GM12878 (cell line): ENCODE data around the gene S100A9. TPM values are rescaled to one million over a fixed set of nuclear protein-coding genes. Genes with fewer than 3 reads are reported as not detected.

Experiments used
- BACH1 ChIP-seq: fragments of 450-650 bp; IDR thresholded peaks from 2 replicates; pipeline ENCODE4 v1.6.1; 2017; ENCODE audit warnings: mild to moderate bottlenecking, borderline replicate concordance
- CBFB ChIP-seq: IDR thresholded peaks from 2 replicates; pipeline ENCODE4 v1.6.1; 2016; ENCODE audit warnings: antibody characterized with exemption, low read depth
- CEBPB ChIP-seq, 2 experiments: fragments of 150-350 bp in 1 of 2; IDR thresholded peaks; 2 replicates each; pipeline ENCODE4 v1.6.1; 2012 to 2014; ENCODE audit warnings: low read depth in 2 of 2, low read length in 2 of 2, borderline replicate concordance in 1 of 2, inconsistent platforms in 1 of 2
- CHD1 ChIP-seq: IDR thresholded peaks from 2 replicates; pipeline ENCODE4 v1.6.1; 2012; ENCODE audit warnings: low read depth, low read length, improper control_type of control experiment
- IKZF2 ChIP-seq, 2 experiments: fragments of 450-650 bp; IDR thresholded peaks; 2 replicates each; pipeline ENCODE4 v1.6.1; 2017; ENCODE audit warnings: mild to moderate bottlenecking in 2 of 2, moderate library complexity in 2 of 2
- MTA2 ChIP-seq: fragments of 450-650 bp; IDR thresholded peaks from 2 replicates; pipeline ENCODE4 v1.6.1; 2016; ENCODE audit warnings: low read depth, mild to moderate bottlenecking, moderate library complexity
- RAD51 ChIP-seq: fragments of 450-650 bp; IDR thresholded peaks from 2 replicates; pipeline ENCODE4 v1.6.1; 2016; ENCODE audit warnings: moderate library complexity, mild to moderate bottlenecking, inconsistent platforms
- RELA ChIP-seq: fragments of 450-650 bp; IDR thresholded peaks from 2 replicates; pipeline ENCODE4 v1.8.0; 2014; ENCODE audit warnings: borderline replicate concordance; ENCODE audit not compliant: partially characterized antibody
- SPI1 ChIP-seq: IDR thresholded peaks from 2 replicates; pipeline ENCODE4 v1.6.1; 2011; ENCODE audit warnings: low read depth, mild to moderate bottlenecking, low read length, moderate library complexity, borderline replicate concordance; ENCODE audit not compliant: insufficient read depth
- TCF7 ChIP-seq: IDR thresholded peaks from 2 replicates; pipeline ENCODE4 v1.6.1; 2014; ENCODE audit warnings: antibody characterized with exemption, borderline replicate concordance
- polyA plus RNA-seq, 11 experiments: library from polyadenylated mRNA; depleted of rRNA in 4 of 11; unstranded in 6 of 11; stranded (reverse) in 5 of 11; fragments of >200 nt; fragmentation: Nextera tagmentation in 4 of 11; fragmentation: Illumina TruSeq in 1 of 11; extraction: Ambion mirVana in 4 of 11; extraction: Trizol in 1 of 11; gene quantifications; 1 replicate in 1 of 11; 2 replicates in 10 of 11; pipeline versions ENCODE4 v1.2.1 to v1.2.3, GENCODE V29; 2011 to 2016; ENCODE audit warnings: inconsistent platforms in 2 of 11, missing spikeins in 2 of 11, low read depth in 1 of 11
- total RNA-seq, 4 experiments: library from RNA; depleted of rRNA in 3 of 4; stranded (reverse); fragments of >200 nt in 3 of 4; fragmentation: Illumina TruSeq in 1 of 4; extraction: Trizol in 1 of 4; gene quantifications; 2 replicates each; pipeline versions ENCODE4 v1.2.1 to v1.2.3, GENCODE V29; 2013 to 2021
- TF ChIP-seq, protein P1 (sequence below): fragments of 450-650 bp; IDR thresholded peaks from 2 replicates; pipeline ENCODE4 v1.6.1; 2017; ENCODE audit warnings: mild to moderate bottlenecking, moderate library complexity
- TF ChIP-seq, protein P2 (sequence below): fragments of 450-650 bp; conservative IDR thresholded peaks from 2 replicates; pipeline ENCODE4 v1.6.1; 2017; ENCODE audit warnings: mild to moderate bottlenecking, moderate library complexity
- TF ChIP-seq, protein P3 (sequence below): IDR thresholded peaks from 2 replicates; pipeline ENCODE4 v1.6.1; 2011; ENCODE audit warnings: borderline replicate concordance, low read depth, mild to moderate bottlenecking, moderate library complexity, mixed read lengths, low read length; ENCODE audit not compliant: insufficient read depth; ENCODE audit errors: extremely low read length
- TF ChIP-seq, protein P4 (sequence below): fragments of 450-650 bp; formaldehyde crosslinking; IDR thresholded peaks from 2 replicates; pipeline ENCODE4 v1.5.0; 2022; ENCODE audit warnings: mild to moderate bottlenecking, missing genetic modification characterization

Gene S100A9
- total and polyA plus RNA-seq, 10 of the 15 experiments (the other 5 are each of a cell fraction or from before 2014, with no cell fraction given) = 0.22 to 1.7 (median 0.49) TPM; not detected in 3

DNA sequence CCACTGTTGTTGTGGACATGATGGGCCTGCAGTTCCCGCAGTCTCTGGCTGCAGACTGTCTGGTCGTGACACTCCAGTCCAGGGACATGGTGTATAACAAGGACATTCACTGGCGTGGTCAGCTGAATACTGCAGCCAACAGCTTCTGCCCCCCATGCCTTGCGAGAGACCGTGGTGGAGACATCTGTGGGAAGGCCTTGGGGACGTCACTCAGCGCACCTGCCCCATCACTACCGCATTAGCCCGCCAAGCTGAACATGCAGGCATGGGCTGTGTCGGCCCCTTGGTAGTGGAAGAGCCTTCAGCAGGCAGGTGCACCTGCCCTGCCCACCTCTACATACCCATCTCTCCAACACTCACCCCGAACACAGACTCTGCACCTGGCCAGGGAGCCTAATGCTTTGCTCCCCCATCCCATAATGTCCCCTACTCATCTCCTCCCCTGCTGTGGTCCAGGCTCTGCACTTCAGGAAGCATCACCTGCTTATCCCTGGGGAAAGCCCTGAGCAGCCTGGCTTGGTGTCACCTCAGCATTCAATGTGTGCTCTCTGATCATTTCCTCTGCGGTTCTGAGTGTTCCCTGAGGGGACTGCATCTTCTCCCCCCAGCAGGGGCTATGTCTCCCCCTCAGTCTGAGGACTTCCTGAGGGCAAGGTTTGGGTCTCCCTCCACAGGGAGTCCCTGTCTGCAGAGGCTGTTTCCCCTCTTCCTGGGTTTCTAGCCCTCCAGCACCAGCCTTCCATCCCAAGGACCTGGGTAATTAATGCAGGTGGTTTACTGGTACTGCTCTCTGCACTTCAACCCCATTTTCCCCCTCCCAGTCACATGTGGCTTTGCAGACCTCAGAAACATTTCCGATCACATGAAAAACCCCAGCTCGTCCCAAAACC is 12.2 kb upstream of the S100A9 start (continued):
- TF ChIP-seq TCF7 (no peak), SPI1 (no peak), CHD1 (no peak), IKZF2 (IDR thresholded peaks at IDR 0.05) (peak; percentile 82 to 87), MTA2 (peak; percentile 85), CEBPB (IDR thresholded peaks at IDR 0.05; ENCODE audit: borderline replicate concordance in 1 of 2, low read depth in 2 of 2, low read length in 2 of 2) (no peak), CBFB (peak; percentile 63; the same call in 1 of the 2 replicates), RELA (no peak), BACH1 (no peak), RAD51 (peak; percentile 88)
- TF ChIP-seq, protein P1, sequence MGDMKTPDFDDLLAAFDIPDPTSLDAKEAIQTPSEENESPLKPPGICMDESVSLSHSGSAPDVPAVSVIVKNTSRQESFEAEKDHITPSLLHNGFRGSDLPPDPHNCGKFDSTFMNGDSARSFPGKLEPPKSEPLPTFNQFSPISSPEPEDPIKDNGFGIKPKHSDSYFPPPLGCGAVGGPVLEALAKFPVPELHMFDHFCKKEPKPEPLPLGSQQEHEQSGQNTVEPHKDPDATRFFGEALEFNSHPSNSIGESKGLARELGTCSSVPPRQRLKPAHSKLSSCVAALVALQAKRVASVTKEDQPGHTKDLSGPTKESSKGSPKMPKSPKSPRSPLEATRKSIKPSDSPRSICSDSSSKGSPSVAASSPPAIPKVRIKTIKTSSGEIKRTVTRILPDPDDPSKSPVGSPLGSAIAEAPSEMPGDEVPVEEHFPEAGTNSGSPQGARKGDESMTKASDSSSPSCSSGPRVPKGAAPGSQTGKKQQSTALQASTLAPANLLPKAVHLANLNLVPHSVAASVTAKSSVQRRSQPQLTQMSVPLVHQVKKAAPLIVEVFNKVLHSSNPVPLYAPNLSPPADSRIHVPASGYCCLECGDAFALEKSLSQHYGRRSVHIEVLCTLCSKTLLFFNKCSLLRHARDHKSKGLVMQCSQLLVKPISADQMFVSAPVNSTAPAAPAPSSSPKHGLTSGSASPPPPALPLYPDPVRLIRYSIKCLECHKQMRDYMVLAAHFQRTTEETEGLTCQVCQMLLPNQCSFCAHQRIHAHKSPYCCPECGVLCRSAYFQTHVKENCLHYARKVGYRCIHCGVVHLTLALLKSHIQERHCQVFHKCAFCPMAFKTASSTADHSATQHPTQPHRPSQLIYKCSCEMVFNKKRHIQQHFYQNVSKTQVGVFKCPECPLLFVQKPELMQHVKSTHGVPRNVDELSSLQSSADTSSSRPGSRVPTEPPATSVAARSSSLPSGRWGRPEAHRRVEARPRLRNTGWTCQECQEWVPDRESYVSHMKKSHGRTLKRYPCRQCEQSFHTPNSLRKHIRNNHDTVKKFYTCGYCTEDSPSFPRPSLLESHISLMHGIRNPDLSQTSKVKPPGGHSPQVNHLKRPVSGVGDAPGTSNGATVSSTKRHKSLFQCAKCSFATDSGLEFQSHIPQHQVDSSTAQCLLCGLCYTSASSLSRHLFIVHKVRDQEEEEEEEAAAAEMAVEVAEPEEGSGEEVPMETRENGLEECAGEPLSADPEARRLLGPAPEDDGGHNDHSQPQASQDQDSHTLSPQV = no peak
- TF ChIP-seq, protein P2, sequence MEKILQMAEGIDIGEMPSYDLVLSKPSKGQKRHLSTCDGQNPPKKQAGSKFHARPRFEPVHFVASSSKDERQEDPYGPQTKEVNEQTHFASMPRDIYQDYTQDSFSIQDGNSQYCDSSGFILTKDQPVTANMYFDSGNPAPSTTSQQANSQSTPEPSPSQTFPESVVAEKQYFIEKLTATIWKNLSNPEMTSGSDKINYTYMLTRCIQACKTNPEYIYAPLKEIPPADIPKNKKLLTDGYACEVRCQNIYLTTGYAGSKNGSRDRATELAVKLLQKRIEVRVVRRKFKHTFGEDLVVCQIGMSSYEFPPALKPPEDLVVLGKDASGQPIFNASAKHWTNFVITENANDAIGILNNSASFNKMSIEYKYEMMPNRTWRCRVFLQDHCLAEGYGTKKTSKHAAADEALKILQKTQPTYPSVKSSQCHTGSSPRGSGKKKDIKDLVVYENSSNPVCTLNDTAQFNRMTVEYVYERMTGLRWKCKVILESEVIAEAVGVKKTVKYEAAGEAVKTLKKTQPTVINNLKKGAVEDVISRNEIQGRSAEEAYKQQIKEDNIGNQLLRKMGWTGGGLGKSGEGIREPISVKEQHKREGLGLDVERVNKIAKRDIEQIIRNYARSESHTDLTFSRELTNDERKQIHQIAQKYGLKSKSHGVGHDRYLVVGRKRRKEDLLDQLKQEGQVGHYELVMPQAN = no peak
- TF ChIP-seq, protein P3, sequence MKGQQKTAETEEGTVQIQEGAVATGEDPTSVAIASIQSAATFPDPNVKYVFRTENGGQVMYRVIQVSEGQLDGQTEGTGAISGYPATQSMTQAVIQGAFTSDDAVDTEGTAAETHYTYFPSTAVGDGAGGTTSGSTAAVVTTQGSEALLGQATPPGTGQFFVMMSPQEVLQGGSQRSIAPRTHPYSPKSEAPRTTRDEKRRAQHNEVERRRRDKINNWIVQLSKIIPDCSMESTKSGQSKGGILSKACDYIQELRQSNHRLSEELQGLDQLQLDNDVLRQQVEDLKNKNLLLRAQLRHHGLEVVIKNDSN = no peak
- TF ChIP-seq, protein P4, sequence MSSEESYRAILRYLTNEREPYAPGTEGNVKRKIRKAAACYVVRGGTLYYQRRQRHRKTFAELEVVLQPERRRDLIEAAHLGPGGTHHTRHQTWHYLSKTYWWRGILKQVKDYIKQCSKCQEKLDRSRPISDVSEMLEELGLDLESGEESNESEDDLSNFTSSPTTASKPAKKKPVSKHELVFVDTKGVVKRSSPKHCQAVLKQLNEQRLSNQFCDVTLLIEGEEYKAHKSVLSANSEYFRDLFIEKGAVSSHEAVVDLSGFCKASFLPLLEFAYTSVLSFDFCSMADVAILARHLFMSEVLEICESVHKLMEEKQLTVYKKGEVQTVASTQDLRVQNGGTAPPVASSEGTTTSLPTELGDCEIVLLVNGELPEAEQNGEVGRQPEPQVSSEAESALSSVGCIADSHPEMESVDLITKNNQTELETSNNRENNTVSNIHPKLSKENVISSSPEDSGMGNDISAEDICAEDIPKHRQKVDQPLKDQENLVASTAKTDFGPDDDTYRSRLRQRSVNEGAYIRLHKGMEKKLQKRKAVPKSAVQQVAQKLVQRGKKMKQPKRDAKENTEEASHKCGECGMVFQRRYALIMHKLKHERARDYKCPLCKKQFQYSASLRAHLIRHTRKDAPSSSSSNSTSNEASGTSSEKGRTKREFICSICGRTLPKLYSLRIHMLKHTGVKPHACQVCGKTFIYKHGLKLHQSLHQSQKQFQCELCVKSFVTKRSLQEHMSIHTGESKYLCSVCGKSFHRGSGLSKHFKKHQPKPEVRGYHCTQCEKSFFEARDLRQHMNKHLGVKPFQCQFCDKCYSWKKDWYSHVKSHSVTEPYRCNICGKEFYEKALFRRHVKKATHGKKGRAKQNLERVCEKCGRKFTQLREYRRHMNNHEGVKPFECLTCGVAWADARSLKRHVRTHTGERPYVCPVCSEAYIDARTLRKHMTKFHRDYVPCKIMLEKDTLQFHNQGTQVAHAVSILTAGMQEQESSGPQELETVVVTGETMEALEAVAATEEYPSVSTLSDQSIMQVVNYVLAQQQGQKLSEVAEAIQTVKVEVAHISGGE (CRISPR knock-in tag) = no peak
